ENCODE measurements around the gene FDXR. TPM values are rescaled to one million over a fixed set of nuclear protein-coding genes. Genes with fewer than 3 reads are reported as not detected.

FDXR gene
- total RNA-seq, 1 donor from 2014 or later = 16.0 TPM

DNA sequence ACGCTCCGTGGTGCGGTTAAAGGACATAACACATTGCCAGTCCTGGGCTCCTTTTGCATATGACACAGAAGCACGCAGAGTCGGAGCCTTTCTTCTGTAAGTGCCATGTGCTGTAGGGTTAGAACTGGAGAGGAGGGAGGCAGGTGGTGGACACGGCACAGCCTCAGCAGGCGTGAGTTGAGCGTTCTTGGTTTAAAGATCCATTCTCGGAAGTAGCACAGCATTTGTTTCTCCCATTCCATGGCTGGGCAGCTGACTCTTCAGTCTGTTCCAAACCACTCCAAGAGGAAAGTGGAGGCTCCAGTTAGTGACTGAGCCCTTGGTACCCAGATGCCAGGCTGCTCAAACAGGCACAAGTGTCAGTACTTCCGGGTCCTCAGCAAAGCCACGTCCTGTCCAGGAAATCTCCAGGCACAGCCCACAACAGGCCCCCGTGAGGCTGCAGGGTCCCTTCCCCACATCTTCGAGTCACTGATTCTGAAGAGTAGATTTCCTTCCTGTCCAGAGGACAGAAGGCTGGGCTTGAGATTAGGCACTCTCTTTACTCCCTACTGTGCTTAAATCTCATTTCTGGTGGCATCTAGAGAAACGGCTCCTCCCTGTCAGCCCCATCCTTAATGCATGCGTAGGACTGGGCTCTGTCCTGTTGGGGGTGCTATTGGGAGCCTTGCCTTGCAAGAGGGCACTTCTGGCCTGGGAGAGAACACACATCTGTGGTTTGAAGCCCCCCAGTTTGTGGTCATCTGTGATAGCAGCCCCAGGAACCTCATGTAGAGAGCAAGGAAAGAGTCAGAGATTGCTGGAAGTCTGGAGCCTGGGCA lies 57.0 kb downstream of the FDXR start:
- Histone ChIP-seq H3K27ac (no peak overlapping the region), H3K27me3 (no peaks in the 10 kb centered on the region), H3K4me1 (no peaks in the 10 kb centered on the region), H3K36me3 (no peaks in the 10 kb centered on the region), H3K9me3 (no peaks in the 10 kb centered on the region), H3K4me3 (no peak overlapping the region)
- no peak for TF ChIP-seq POLR2A (IDR thresholded peaks at IDR 0.05)
- TF ChIP-seq, protein P1, sequence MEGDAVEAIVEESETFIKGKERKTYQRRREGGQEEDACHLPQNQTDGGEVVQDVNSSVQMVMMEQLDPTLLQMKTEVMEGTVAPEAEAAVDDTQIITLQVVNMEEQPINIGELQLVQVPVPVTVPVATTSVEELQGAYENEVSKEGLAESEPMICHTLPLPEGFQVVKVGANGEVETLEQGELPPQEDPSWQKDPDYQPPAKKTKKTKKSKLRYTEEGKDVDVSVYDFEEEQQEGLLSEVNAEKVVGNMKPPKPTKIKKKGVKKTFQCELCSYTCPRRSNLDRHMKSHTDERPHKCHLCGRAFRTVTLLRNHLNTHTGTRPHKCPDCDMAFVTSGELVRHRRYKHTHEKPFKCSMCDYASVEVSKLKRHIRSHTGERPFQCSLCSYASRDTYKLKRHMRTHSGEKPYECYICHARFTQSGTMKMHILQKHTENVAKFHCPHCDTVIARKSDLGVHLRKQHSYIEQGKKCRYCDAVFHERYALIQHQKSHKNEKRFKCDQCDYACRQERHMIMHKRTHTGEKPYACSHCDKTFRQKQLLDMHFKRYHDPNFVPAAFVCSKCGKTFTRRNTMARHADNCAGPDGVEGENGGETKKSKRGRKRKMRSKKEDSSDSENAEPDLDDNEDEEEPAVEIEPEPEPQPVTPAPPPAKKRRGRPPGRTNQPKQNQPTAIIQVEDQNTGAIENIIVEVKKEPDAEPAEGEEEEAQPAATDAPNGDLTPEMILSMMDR (IDR thresholded peaks at IDR 0.05) = no peak
- no peak for TF ChIP-seq POLR2AphosphoS5 (IDR thresholded peaks at IDR 0.05; ENCODE audit: insufficient read depth in 1 of 2, low read depth in 1 of 2)
- no peak for DNase-seq (ENCODE audit: extremely low spot score in 2 of 2)
- intact Hi-C loops (cut with DNase I) = no loop called here

DNA sequence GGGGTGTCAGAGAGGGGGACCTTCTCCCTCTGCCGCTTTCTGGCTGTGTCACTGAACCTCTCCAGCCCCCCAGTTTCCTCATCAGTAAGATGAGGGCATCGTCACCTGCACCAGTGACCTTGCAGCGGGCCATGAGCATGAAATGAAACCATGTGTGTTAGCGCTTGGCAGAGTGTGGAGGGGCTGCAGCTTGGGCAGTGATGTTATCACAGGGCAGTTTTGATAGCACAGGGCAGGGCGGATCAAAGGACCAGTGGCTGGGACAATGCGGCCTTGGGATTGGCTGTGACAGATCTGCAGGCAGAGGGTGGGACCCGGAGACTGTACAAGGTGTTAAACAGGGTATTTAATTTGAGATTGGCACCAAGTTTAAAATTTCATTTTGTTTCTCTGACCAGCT lies 57.7 kb downstream of the FDXR start:
- Histone ChIP-seq H3K4me1 (no peaks in the 10 kb centered on the region), H3K4me3 (no peak overlapping the region), H3K9me3 (no peaks in the 10 kb centered on the region), H3K27me3 (no peaks in the 10 kb centered on the region), H3K36me3 (no peaks in the 10 kb centered on the region), H3K27ac (no peak overlapping the region)
- intact Hi-C loops (cut with DNase I) = no loop called here
- DNase-seq (ENCODE audit: extremely low spot score in 2 of 2) = no peak
- no peak for TF ChIP-seq POLR2AphosphoS5 (IDR thresholded peaks at IDR 0.05; ENCODE audit: insufficient read depth in 1 of 2, low read depth in 1 of 2)
- TF ChIP-seq, protein P1 (IDR thresholded peaks at IDR 0.05) = no peak

DNA sequence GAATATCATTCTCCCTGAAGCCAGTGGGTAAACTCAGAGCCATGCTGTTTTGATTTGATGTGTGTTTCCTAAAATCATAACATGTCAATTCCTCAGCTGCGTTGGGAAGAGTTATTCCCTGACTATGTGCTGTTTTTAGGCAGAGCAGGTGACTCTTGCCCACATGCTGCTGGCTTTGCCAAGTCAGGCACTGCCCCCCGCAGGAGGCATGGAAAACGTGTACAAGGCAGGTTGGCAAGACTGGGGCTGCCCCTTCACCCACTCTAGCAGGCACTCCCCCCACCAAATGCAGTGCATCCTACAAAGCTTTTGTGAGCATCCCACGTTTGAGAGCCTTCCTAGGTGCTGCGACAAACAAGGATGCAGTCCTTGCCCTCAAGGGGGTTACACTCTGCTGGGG lies 58.3 kb downstream of the FDXR start:
- Histone ChIP-seq H3K27ac (no peak overlapping the region), H3K36me3 (no peaks in the 10 kb centered on the region), H3K4me1 (no peaks in the 10 kb centered on the region), H3K9me3 (no peaks in the 10 kb centered on the region), H3K4me3 (no peak overlapping the region), H3K27me3 (no peaks in the 10 kb centered on the region)
- intact Hi-C loops (cut with DNase I) = no loop called here
- no peak for DNase-seq (ENCODE audit: extremely low spot score in 2 of 2)
- TF ChIP-seq POLR2A (IDR thresholded peaks at IDR 0.05) = no peak

Other genes with a start within 250 kb of the FDXR start
- gene CD300E, start 249.3 kb downstream of the FDXR start, total RNA-seq = 0.98 TPM
- 0.49 TPM for gene CD300LF, start 160.1 kb downstream of the FDXR start, total RNA-seq
- 7.1 TPM for gene RAB37, start 135.7 kb downstream of the FDXR start, total RNA-seq
- gene NHERF1, start 124.4 kb downstream of the FDXR start, total RNA-seq = 57.2 TPM
- gene NAT9, start 96.6 kb downstream of the FDXR start, total RNA-seq = 28.5 TPM
- not detected for gene GRIN2C, start 13.1 kb downstream of the FDXR start, total RNA-seq
- gene FADS6, start 20.6 kb upstream of the FDXR start, total RNA-seq = 1.5 TPM
- gene USH1G, start 50.3 kb upstream of the FDXR start, total RNA-seq = 0.49 TPM
- gene OTOP2, start 51.3 kb upstream of the FDXR start, total RNA-seq = not detected
- gene OTOP3, start 62.9 kb upstream of the FDXR start, total RNA-seq = 0.74 TPM
- gene HID1, start 99.8 kb upstream of the FDXR start, total RNA-seq = 13.0 TPM
- gene CDR2L, start 114.6 kb upstream of the FDXR start, total RNA-seq = 13.5 TPM
- gene MRPL58, start 139.7 kb upstream of the FDXR start, total RNA-seq = 33.6 TPM
- 149 TPM for gene ATP5PD, start 174.0 kb upstream of the FDXR start, total RNA-seq
- 17.2 TPM for gene KCTD2, start 174.2 kb upstream of the FDXR start, total RNA-seq
- 26.8 TPM for gene SLC16A5, start 215.0 kb upstream of the FDXR start, total RNA-seq
- 12.8 TPM for gene ARMC7, start 237.0 kb upstream of the FDXR start, total RNA-seq

All from vagina (tissue), 2 donors.